Measurements from ENCODE around the gene ANO2.

The ANO2 gene

DNA sequence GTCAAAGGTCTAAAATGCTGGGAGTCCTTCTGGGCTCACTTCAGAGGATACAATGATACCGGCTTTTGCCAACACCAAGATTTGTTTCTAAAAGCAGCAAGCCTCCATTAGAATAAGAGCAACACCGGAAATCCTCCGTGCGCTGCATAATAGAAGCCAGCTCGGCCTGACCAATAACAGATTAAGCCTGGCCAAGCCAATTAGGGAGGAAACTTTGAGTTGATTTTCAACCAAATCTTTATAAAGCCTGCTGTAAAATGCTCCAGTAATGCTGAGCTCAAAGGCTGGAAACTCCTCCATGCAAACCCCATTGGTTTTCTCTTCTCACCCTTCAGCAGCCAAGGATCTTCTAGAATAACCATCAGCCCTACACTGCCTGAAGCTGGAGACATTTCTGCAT, 363.0 kb downstream of the ANO2 start:
- TF ChIP-seq FOXP2 (optimal IDR thresholded peaks at IDR 0.05; ENCODE audit: borderline replicate concordance, extremely low read depth, extremely low read length, insufficient read depth): no peak

DNA sequence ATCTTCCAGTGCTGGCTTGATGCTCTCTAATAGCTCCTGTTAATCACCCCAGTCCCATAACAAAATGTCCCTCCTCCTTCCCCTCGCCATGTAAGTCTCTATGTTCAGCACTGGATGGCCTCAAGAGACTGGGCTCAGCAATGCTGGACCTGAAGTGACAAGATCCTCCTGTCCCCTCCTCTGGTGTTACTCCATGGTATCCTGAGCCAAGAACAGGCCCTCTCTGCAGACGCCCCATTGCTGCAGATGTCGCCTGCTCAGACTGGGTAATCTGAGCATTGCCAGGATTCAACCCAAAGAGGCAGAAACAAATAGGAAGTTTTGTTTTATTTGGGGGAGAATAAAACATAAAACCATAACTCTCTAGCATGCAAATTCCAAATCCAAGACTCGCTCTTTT, 363.4 kb downstream of the ANO2 start:
- TF ChIP-seq TAF1 (IDR thresholded peaks at IDR 0.05; ENCODE audit: borderline replicate concordance, insufficient read depth, low read length) (no peak), FOXP2 (optimal IDR thresholded peaks at IDR 0.05; ENCODE audit: borderline replicate concordance, extremely low read depth, extremely low read length, insufficient read depth) (no peak), SIN3A (IDR thresholded peaks at IDR 0.05; ENCODE audit: borderline replicate concordance, insufficient read depth, low read length) (no peak)

DNA sequence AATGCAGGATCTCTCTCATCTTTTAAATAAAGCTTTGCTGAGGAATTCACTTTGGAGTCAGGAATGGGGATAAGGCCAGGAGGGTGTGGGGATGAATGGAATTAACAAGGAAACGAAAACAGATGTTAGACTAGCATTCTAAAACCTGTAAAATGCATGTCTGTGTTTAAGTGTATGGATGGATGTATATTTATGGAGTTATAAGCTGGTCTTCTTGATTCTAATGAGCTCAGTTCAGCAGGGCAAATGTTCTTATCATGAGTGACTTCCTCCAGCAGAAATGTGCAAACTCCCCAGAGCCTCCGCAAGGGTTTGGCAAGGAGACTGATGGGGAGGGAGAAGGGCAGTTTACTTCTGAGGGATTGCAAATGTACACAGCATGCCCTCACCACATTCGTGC, 364.0 kb downstream of the ANO2 start:
- TF ChIP-seq POLR2AphosphoS5 (IDR thresholded peaks at IDR 0.05; ENCODE audit: low read depth, low read length) (no peak), SIN3A (IDR thresholded peaks at IDR 0.05; ENCODE audit: borderline replicate concordance, insufficient read depth, low read length) (no peak), FOXP2 (optimal IDR thresholded peaks at IDR 0.05; ENCODE audit: borderline replicate concordance, extremely low read depth, extremely low read length, insufficient read depth) (no peak), REST (IDR thresholded peaks at IDR 0.05; ENCODE audit: insufficient read depth in 1 of 2, low read depth in 2 of 2, low read length in 2 of 2) (no peak), TAF1 (IDR thresholded peaks at IDR 0.05; ENCODE audit: borderline replicate concordance, insufficient read depth, low read length) (no peak)

DNA sequence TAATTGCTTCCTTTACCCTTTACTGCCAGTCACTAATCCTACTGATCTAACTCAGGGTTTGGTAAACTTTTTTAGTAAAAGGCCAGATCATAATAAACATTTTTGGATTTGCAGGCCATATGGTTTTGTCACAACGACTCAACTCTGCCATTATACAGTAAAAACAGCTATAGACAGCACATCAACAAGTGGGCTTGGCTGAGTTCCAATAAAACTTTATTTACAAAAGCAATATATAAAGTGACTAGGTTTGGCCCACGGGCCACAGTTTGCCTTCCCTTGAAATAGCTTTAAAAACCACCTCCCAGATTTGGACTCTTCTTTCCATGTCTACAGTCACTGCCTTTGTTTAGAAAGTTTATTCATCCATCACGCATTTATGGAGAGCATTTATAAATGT, 366.3 kb downstream of the ANO2 start:
- TF ChIP-seq REST (IDR thresholded peaks at IDR 0.05; ENCODE audit: insufficient read depth in 1 of 2, low read depth in 2 of 2, low read length in 2 of 2) (no peak), TAF1 (IDR thresholded peaks at IDR 0.05; ENCODE audit: borderline replicate concordance, insufficient read depth, low read length) (no peak), SIN3A (IDR thresholded peaks at IDR 0.05; ENCODE audit: borderline replicate concordance, insufficient read depth, low read length) (no peak), POLR2AphosphoS5 (IDR thresholded peaks at IDR 0.05; ENCODE audit: low read depth, low read length) (no peak), FOXP2 (optimal IDR thresholded peaks at IDR 0.05; ENCODE audit: borderline replicate concordance, extremely low read depth, extremely low read length, insufficient read depth) (no peak)

DNA sequence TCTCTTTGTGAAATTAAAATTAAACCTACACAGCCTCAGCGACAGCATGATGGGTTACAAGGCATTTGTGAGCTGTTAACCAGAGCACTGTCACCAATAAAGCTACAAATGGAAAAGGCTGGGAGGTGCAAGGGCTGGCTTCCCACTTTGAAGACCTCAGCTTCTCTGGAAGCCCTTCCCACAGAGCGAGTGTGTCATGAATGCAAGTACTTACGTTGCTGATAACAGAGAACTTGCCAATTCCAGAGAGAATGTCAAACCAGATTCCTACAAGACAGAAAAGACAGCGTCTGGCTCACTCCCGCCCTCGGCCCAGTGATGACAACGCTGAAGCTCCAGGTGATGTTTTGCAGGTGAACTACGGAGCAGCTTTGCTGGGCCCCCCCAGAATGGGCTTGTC, 367.3 kb downstream of the ANO2 start:
- no peak for TF ChIP-seq TAF1 (IDR thresholded peaks at IDR 0.05; ENCODE audit: borderline replicate concordance, insufficient read depth, low read length)
- TF ChIP-seq REST (IDR thresholded peaks at IDR 0.05; ENCODE audit: insufficient read depth in 1 of 2, low read depth in 2 of 2, low read length in 2 of 2): no peak
- no peak for TF ChIP-seq SIN3A (IDR thresholded peaks at IDR 0.05; ENCODE audit: borderline replicate concordance, insufficient read depth, low read length)
- no peak for TF ChIP-seq POLR2AphosphoS5 (IDR thresholded peaks at IDR 0.05; ENCODE audit: low read depth, low read length)
- TF ChIP-seq FOXP2 (optimal IDR thresholded peaks at IDR 0.05; ENCODE audit: borderline replicate concordance, extremely low read depth, extremely low read length, insufficient read depth): no peak

DNA sequence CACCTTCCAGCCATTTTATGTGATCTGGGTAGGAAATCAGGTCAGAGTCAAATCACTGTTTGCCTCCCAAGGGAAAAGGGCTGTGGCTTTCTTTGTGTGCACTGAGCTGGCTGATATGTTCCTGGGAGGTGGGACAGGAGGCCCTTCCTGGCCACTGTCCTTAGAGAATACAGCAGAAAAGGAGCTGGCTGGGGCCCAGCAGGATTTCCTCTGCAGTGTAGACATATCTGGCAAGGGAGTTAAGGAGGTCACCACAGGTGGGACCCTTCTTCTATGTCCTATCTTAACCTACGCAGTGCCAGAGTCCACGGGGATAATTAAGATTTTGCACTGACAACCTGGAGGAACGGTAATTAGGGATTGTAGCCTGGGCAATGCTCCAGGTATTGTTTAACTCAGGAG, 367.8 kb downstream of the ANO2 start:
- TF ChIP-seq SIN3A (IDR thresholded peaks at IDR 0.05; ENCODE audit: borderline replicate concordance, insufficient read depth, low read length) (no peak), TAF1 (IDR thresholded peaks at IDR 0.05; ENCODE audit: borderline replicate concordance, insufficient read depth, low read length) (no peak), FOXP2 (optimal IDR thresholded peaks at IDR 0.05; ENCODE audit: borderline replicate concordance, extremely low read depth, extremely low read length, insufficient read depth) (no peak), REST (IDR thresholded peaks at IDR 0.05; ENCODE audit: insufficient read depth in 1 of 2, low read depth in 2 of 2, low read length in 2 of 2) (no peak), POLR2AphosphoS5 (IDR thresholded peaks at IDR 0.05; ENCODE audit: low read depth, low read length) (no peak)
